CD14-positive monocyte (primary cell): ENCODE measurements around the gene OR52B4. TPM values are rescaled to one million over a fixed set of nuclear protein-coding genes. Genes with fewer than 3 reads are reported as not detected.

Source experiments
- polyA plus RNA-seq, 3 donors: library from polyadenylated mRNA; depleted of rRNA in 1 of 3; unstranded in 2 of 3; stranded (reverse) in 1 of 3; fragments of 300-500 nt in 2 of 3; fragments of >200 nt in 1 of 3; fragmentation: Illumina TruSeq in 2 of 3; gene quantifications; 1 replicate in 2 of 3; 2 replicates in 1 of 3; pipeline ENCODE4 v1.2.3, GENCODE V29; 2012 to 2021

Gene OR52B4
- polyA plus RNA-seq, 3 donors, result not detected

Other genes starting within 250 kb of the OR52B4 start
- gene TRIM21, start 25.3 kb upstream of the OR52B4 start, polyA plus RNA-seq, result 10 to 100 TPM; 16.8 to 42.5 (median 29.9) TPM
- gene OR52K2, start 80.9 kb upstream of the OR52B4 start, polyA plus RNA-seq, result 1 to 10 TPM in 1 of 3 donors, under 1 TPM in 2; 0.16 to 1.5 (median 0.41) TPM
- gene OR52K1, start 114.3 kb upstream of the OR52B4 start, polyA plus RNA-seq, result 1 to 10 TPM in 1 of 3 donors, not detected in 2; 1.6 TPM
- gene OR52M1, start 176.8 kb upstream of the OR52B4 start, polyA plus RNA-seq, result not detected
- under 1 TPM in 1 of 3 donors, not detected in 2; 0.04 TPM for gene OR52I2, start 213.4 kb upstream of the OR52B4 start, polyA plus RNA-seq
- under 1 TPM in 1 of 3 donors, not detected in 2; 0.09 TPM for gene OR52I1, start 225.7 kb upstream of the OR52B4 start, polyA plus RNA-seq
- gene TRIM68, start 239.8 kb upstream of the OR52B4 start, polyA plus RNA-seq, result 1 to 10 TPM; 2.2 to 4.9 (median 3.0) TPM